Measurements from ENCODE around the gene FOXB1. TPM values are rescaled to one million over a fixed set of nuclear protein-coding genes. Genes with fewer than 3 reads are reported as not detected.

The FOXB1 gene
- total RNA-seq, 1 donor from 2014 or later = not detected

DNA sequence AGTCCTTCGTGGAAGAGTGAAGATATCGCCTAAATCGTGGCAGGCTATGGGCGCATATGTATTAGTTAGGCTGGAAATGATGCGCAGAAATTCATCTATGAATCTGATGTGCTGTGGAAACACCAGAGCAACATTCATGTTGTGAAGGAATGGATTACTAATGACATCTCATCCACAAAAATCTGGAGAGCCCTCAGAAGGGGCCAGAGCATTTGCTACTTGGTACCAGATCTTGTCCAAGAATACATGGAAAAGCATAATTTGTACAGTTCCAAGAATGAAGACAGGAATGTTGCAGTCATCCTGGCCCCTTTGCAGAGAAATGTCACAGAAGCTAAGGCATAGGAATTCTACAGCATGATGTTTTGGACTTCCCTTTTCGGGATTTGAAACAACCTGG is 38.4 kb upstream of the FOXB1 start:
- no peak overlapping the region for H3K27ac Mint-ChIP-seq (ENCODE audit: unreplicated experiment)
- no peaks in the 10 kb centered on the region for H3K27me3 Mint-ChIP-seq (ENCODE audit: unreplicated experiment)
- H3K4me1 Mint-ChIP-seq (ENCODE audit: unreplicated experiment) = no peaks in the 10 kb centered on the region
- no peak for DNase-seq (ENCODE audit: extremely low spot score, unreplicated experiment)
- no peak overlapping the region for H3K4me3 Mint-ChIP-seq (ENCODE audit: unreplicated experiment)
- peaks cover 14% of the 10 kb centered on the region for H3K9me3 Mint-ChIP-seq (ENCODE audit: unreplicated experiment)
- TF ChIP-seq, protein P1, sequence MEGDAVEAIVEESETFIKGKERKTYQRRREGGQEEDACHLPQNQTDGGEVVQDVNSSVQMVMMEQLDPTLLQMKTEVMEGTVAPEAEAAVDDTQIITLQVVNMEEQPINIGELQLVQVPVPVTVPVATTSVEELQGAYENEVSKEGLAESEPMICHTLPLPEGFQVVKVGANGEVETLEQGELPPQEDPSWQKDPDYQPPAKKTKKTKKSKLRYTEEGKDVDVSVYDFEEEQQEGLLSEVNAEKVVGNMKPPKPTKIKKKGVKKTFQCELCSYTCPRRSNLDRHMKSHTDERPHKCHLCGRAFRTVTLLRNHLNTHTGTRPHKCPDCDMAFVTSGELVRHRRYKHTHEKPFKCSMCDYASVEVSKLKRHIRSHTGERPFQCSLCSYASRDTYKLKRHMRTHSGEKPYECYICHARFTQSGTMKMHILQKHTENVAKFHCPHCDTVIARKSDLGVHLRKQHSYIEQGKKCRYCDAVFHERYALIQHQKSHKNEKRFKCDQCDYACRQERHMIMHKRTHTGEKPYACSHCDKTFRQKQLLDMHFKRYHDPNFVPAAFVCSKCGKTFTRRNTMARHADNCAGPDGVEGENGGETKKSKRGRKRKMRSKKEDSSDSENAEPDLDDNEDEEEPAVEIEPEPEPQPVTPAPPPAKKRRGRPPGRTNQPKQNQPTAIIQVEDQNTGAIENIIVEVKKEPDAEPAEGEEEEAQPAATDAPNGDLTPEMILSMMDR (IDR thresholded peaks at IDR 0.05) = no peak
- no peaks in the 10 kb centered on the region for H3K36me3 Mint-ChIP-seq (ENCODE audit: unreplicated experiment)

DNA sequence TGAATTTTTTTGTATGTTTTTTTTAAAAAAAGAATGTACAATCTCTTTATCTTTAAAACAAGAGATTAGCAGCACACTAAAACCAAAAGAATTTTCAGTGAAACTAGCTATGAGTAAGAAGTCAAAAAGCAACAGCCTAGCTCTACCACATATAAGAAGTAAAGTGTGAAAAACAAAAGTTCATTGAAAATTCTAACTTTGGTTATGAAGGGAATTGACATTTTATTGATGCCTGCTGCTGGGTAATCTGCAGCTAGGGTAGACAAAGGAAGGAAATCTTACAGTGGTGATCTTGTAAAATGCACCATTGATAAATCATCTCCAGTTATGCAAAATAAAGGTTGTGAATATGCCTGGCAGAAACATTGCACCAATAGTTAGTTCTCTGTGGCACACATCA is 37.8 kb upstream of the FOXB1 start:
- TF ChIP-seq, protein P1 (IDR thresholded peaks at IDR 0.05) = no peak
- no peaks in the 10 kb centered on the region for H3K4me1 Mint-ChIP-seq (ENCODE audit: unreplicated experiment)
- no peak overlapping the region for H3K4me3 Mint-ChIP-seq (ENCODE audit: unreplicated experiment)
- H3K27ac Mint-ChIP-seq (ENCODE audit: unreplicated experiment) = no peak overlapping the region
- DNase-seq (ENCODE audit: extremely low spot score, unreplicated experiment) = no peak
- peaks cover 11% of the 10 kb centered on the region for H3K9me3 Mint-ChIP-seq (ENCODE audit: unreplicated experiment)
- H3K27me3 Mint-ChIP-seq (ENCODE audit: unreplicated experiment) = no peaks in the 10 kb centered on the region
- H3K36me3 Mint-ChIP-seq (ENCODE audit: unreplicated experiment) = no peaks in the 10 kb centered on the region

DNA sequence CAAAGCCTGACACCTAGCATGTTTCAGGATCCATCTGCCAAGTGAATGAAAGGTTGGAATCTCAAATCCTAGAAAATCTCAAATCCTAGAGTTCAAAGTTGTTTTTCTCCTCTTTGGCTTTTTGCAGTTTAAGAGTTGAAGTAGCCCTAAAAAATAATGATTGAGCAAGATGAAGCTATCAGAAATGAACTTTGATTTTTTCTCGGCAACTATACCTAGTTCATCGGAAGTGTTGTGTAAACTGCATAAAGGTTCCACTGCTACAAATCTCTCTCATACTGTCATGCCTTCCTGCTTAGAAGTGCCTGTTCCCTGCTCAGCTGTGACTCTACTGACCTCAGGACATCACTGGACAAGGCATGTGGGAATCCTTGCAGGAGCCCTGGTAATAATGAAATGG is 35.8 kb upstream of the FOXB1 start:
- H3K27ac Mint-ChIP-seq (ENCODE audit: unreplicated experiment) = no peak overlapping the region
- no peaks in the 10 kb centered on the region for H3K36me3 Mint-ChIP-seq (ENCODE audit: unreplicated experiment)
- TF ChIP-seq, protein P1 (IDR thresholded peaks at IDR 0.05) = no peak
- H3K4me1 Mint-ChIP-seq (ENCODE audit: unreplicated experiment) = no peaks in the 10 kb centered on the region
- no peak overlapping the region for H3K4me3 Mint-ChIP-seq (ENCODE audit: unreplicated experiment)
- H3K27me3 Mint-ChIP-seq (ENCODE audit: unreplicated experiment) = no peaks in the 10 kb centered on the region
- no peak for DNase-seq (ENCODE audit: extremely low spot score, unreplicated experiment)
- peaks cover 7% of the 10 kb centered on the region for H3K9me3 Mint-ChIP-seq (ENCODE audit: unreplicated experiment)

DNA sequence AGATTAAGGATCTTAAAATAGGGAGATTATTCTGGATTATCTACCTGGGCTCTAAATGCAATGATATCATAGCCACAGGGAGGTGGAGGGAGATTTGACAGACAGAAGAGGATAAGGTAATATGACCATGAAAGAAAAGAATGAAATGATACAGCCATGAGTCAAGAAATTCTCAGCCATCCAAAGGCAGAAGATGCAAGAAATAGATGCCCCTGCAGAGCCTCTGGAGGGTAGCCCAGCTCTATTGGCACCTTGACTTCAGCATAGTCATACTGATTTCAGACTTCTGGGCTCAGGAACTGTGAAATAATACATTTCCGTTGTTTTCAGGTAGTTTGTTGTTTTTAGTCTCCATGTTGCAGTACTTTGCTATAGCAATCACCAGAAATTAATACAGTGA is 31.9 kb upstream of the FOXB1 start:
- Mint-ChIP-seq H3K4me1 (ENCODE audit: unreplicated experiment) (no peaks in the 10 kb centered on the region), H3K27ac (ENCODE audit: unreplicated experiment) (no peak overlapping the region), H3K9me3 (ENCODE audit: unreplicated experiment) (no peaks in the 10 kb centered on the region), H3K4me3 (ENCODE audit: unreplicated experiment) (no peak overlapping the region), H3K36me3 (ENCODE audit: unreplicated experiment) (no peaks in the 10 kb centered on the region), H3K27me3 (ENCODE audit: unreplicated experiment) (no peaks in the 10 kb centered on the region)
- TF ChIP-seq, protein P1 (IDR thresholded peaks at IDR 0.05) = no peak
- DNase-seq (ENCODE audit: extremely low spot score, unreplicated experiment) = no peak

DNA sequence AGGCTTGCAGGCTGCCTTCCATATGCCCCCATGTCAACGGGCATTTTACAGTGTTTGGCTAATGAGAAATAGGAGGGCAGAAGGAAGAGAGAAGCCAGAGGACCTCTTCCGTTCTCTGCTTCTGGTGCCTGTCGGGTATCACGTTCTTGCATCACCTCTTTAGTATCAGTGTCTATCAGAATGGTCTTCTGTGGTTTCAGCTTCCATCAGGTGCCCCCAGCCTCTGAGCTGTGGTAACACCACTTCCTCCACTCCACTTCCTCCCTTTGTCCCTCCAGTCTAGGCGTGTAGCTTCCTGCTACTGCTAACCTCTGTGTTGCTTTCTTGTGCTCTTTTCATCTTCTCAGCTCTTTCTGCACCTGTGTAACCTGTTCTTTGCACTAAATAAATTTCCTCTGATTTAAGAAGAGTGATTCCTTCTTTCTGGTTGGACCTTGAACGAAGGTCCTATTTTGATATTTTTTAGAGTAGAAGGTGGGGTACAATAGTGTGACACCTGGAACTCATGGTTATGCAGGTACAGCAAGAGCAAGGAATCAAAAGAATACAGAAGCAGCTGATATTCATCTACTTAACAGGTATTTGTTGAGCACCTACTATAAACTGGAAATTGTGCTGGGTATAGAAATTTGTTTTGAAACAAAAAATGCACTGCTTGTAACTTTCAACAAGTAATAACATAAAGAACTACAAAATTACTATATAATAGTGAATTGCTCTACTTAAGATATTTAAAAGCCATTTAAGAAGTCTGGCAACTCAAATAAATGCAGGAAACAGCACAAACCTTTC is 27.4 kb upstream of the FOXB1 start:
- no peak for DNase-seq (ENCODE audit: extremely low spot score, unreplicated experiment)
- H3K9me3 Mint-ChIP-seq (ENCODE audit: unreplicated experiment) = no peaks in the 10 kb centered on the region
- no peaks in the 10 kb centered on the region for H3K36me3 Mint-ChIP-seq (ENCODE audit: unreplicated experiment)
- H3K27ac Mint-ChIP-seq (ENCODE audit: unreplicated experiment) = no peak overlapping the region
- no peak overlapping the region for H3K4me3 Mint-ChIP-seq (ENCODE audit: unreplicated experiment)
- H3K27me3 Mint-ChIP-seq (ENCODE audit: unreplicated experiment) = peaks cover 8% of the 10 kb centered on the region
- TF ChIP-seq, protein P1 (IDR thresholded peaks at IDR 0.05) = no peak
- H3K4me1 Mint-ChIP-seq (ENCODE audit: unreplicated experiment) = no peaks in the 10 kb centered on the region
